GM12878 (cell line): ENCODE data around the gene NR2F2. TPM values are rescaled to one million over a fixed set of nuclear protein-coding genes. Genes with fewer than 3 reads are reported as not detected.

Experiments
- ATAC-seq: fragments of 200-7000 bp; cut with Tn5 transposase; 3 replicates; pipeline ENCODE4 v1.9.1; 2020; ENCODE audit warnings: mild to moderate bottlenecking, moderate library complexity
- BruUV-seq: library from RNA; stranded (reverse); fragments of 400-500 nt; replicated peaks from 2 replicates; lab custom pipeline; 2021; lab: Mats Ljungman, UMichigan
- CTCF ChIA-PET: fragments of 300-600 bp; sonication (Branson Sonifier 250); formaldehyde crosslinking; extraction: SDS; loops from one replicate; lab custom pipeline; 2021; ENCODE audit warnings: inconsistent platforms; lab: Yijun Ruan, JAX
- POLR2A ChIA-PET: fragments of 350-600 bp; formaldehyde crosslinking; extraction: SDS; loops from one replicate; lab custom pipeline; 2021; ENCODE audit warnings: inconsistent platforms; lab: Charles Lee
- RAD21 ChIA-PET: fragments of 300-600 bp; sonication (Branson Sonifier 250); formaldehyde crosslinking; loops from one replicate; lab custom pipeline; 2023; ENCODE audit warnings: antibody characterized with exemption; ENCODE audit not compliant: unreplicated experiment; lab: Charles Lee
- SMC1A ChIA-PET: fragments of 300-600 bp; sonication (Branson Sonifier 250); formaldehyde crosslinking; loops from one replicate; lab custom pipeline; 2023; ENCODE audit not compliant: unreplicated experiment, uncharacterized antibody; lab: Charles Lee
- DNase-seq: peaks from one replicate; pipeline ENCODE4 v3.0.0-alpha.2; 2011; ENCODE audit warnings: low read depth, low spot score
- FAIRE-seq: peaks from 3 replicates; lab custom pipeline; 2011; peaks lifted over from hg19 to GRCh38; lab: Jason Lieb, UNC
- H2AFZ ChIP-seq: 2 replicates; pipeline ENCODE4 v1.6.0; 2011; ENCODE audit warnings: low read depth, low read length, control low read depth; ENCODE audit not compliant: control insufficient read depth
- H3K27ac ChIP-seq: 2 replicates; pipeline ENCODE4 v1.5.1; 2011; ENCODE audit warnings: control low read depth; ENCODE audit not compliant: control insufficient read depth, insufficient read depth
- H3K27me3 ChIP-seq, 2 experiments: replicated peaks in 1 of 2; 2 replicates each; pipeline versions ENCODE4 v1.6.0 to v1.6.1; 2011; ENCODE audit warnings: low read length in 1 of 2; ENCODE audit not compliant: control insufficient read depth in 2 of 2, insufficient read depth in 2 of 2
- H3K36me3 ChIP-seq, 2 experiments: 2 replicates each; pipeline ENCODE4 v1.5.1; 2011; ENCODE audit warnings: low read length in 1 of 2; ENCODE audit not compliant: control insufficient read depth in 2 of 2, insufficient read depth in 2 of 2
- H3K4me1 ChIP-seq: 2 replicates; pipeline ENCODE4 v1.6.1; 2011; ENCODE audit warnings: mild to moderate bottlenecking, low read length, moderate library complexity, mixed read lengths; ENCODE audit not compliant: control insufficient read depth, insufficient read depth
- H3K4me2 ChIP-seq: 2 replicates; pipeline ENCODE4 v1.6.0; 2011; ENCODE audit warnings: control low read depth; ENCODE audit not compliant: control insufficient read depth, insufficient read depth
- H3K4me3 ChIP-seq: fragments of 200-600 bp; sonication (generic); 2 replicates; pipeline ENCODE4 v1.5.1; 2016
- H3K79me2 ChIP-seq: 2 replicates; pipeline ENCODE4 v1.6.0; 2011; ENCODE audit warnings: low read length; ENCODE audit not compliant: control insufficient read depth, insufficient read depth
- H3K9ac ChIP-seq: 2 replicates; pipeline ENCODE4 v1.8.0; 2011; ENCODE audit warnings: low read length, control low read depth, mixed read lengths; ENCODE audit not compliant: control insufficient read depth, insufficient read depth
- H3K9me3 ChIP-seq: replicated peaks from 3 replicates; pipeline ENCODE4 v1.5.1; 2011; ENCODE audit warnings: mild to moderate bottlenecking, low read length; ENCODE audit not compliant: control insufficient read depth, insufficient read depth
- H4K20me1 ChIP-seq: 2 replicates; pipeline ENCODE4 v1.6.0; 2011; ENCODE audit not compliant: control insufficient read depth, insufficient read depth
- BHLHE40 ChIP-seq, 2 experiments: fragments of 450-650 bp in 1 of 2; IDR thresholded peaks; 2 replicates each; pipeline ENCODE4 v1.6.1; 2011 to 2017; ENCODE audit warnings: low read depth in 2 of 2, borderline replicate concordance in 1 of 2, improper control_type of control experiment in 1 of 2, low read length in 1 of 2, mild to moderate bottlenecking in 1 of 2
- DPF2 ChIP-seq: fragments of 450-650 bp; IDR thresholded peaks from 2 replicates; pipeline ENCODE4 v1.6.1; 2017; ENCODE audit warnings: mild to moderate bottlenecking
- FOXM1 ChIP-seq: IDR thresholded peaks from 2 replicates; pipeline ENCODE4 v1.6.1; 2012; ENCODE audit warnings: low read depth, mild to moderate bottlenecking, inconsistent platforms, low read length, moderate library complexity
- NBN ChIP-seq: fragments of 450-650 bp; IDR thresholded peaks from 2 replicates; pipeline ENCODE4 v1.6.1; 2016
- NFYA ChIP-seq: IDR thresholded peaks from 2 replicates; pipeline ENCODE4 v1.6.1; 2011; ENCODE audit warnings: low read depth, mild to moderate bottlenecking, low read length, improper control_type of control experiment, borderline replicate concordance
- POLR2AphosphoS2 ChIP-seq: IDR thresholded peaks from 2 replicates; pipeline ENCODE4 v1.6.1; 2011; ENCODE audit warnings: low read depth, mild to moderate bottlenecking, low read length, improper control_type of control experiment, moderate library complexity
- RBBP5 ChIP-seq: fragments of 200-600 bp; sonication (generic); conservative IDR thresholded peaks from 2 replicates; pipeline ENCODE4 v1.6.1; 2016
- SKIL ChIP-seq: fragments of 450-650 bp; IDR thresholded peaks from 2 replicates; pipeline ENCODE4 v1.6.1; 2017; ENCODE audit warnings: mild to moderate bottlenecking, low read depth, inconsistent platforms; ENCODE audit not compliant: poor library complexity, severe bottlenecking
- SMC3 ChIP-seq: IDR thresholded peaks from 2 replicates; pipeline ENCODE4 v1.6.1; 2011; ENCODE audit warnings: low read length, improper control_type of control experiment, borderline replicate concordance
- TARDBP ChIP-seq: IDR thresholded peaks from 2 replicates; pipeline ENCODE4 v1.6.1; 2016; ENCODE audit warnings: borderline replicate concordance
- ZBED1 ChIP-seq: IDR thresholded peaks from 2 replicates; pipeline ENCODE4 v1.6.1; 2016; ENCODE audit warnings: borderline replicate concordance
- ZNF24 ChIP-seq: fragments of 450-650 bp; IDR thresholded peaks from 2 replicates; pipeline ENCODE4 v1.6.1; 2017; ENCODE audit warnings: antibody characterized with exemption, mild to moderate bottlenecking
- ZNF274 ChIP-seq: IDR thresholded peaks from one replicate; pipeline ENCODE4 v1.8.0; 2011; ENCODE audit not compliant: insufficient read length, insufficient read depth
- WGBS: methylation state at CpG from one replicate; pipeline ENCODE4 v1.1.6; 2016; ENCODE audit warnings: low lambda C conversion rate; ENCODE audit not compliant: insufficient replicate concordance, insufficient coverage; ENCODE audit errors: missing lambda C conversion rate; 5-methylcytosine and 5-hydroxymethylcytosine counted together
- in situ Hi-C: fragments of 300-500 bp; cut with MboI; formaldehyde crosslinking; loops from 9 replicates; pipeline ENCODE4 v1.14.3; 2018; ENCODE audit warnings: mixed read lengths
- intact Hi-C: fragments of 100-400 bp; cut with micrococcal nuclease; formaldehyde crosslinking; loops from one replicate; pipeline ENCODE4 v1.14.2; 2022; ENCODE audit not compliant: unreplicated experiment
- polyA plus RNA-seq, 11 experiments: library from polyadenylated mRNA; depleted of rRNA in 4 of 11; unstranded in 6 of 11; stranded (reverse) in 5 of 11; fragments of >200 nt; fragmentation: Nextera tagmentation in 4 of 11; fragmentation: Illumina TruSeq in 1 of 11; extraction: Ambion mirVana in 4 of 11; extraction: Trizol in 1 of 11; gene quantifications; 1 replicate in 1 of 11; 2 replicates in 10 of 11; pipeline versions ENCODE4 v1.2.1 to v1.2.3, GENCODE V29; 2011 to 2016; ENCODE audit warnings: inconsistent platforms in 2 of 11, missing spikeins in 2 of 11, low read depth in 1 of 11
- total RNA-seq, 4 experiments: library from RNA; depleted of rRNA in 3 of 4; stranded (reverse); fragments of >200 nt in 3 of 4; fragmentation: Illumina TruSeq in 1 of 4; extraction: Trizol in 1 of 4; gene quantifications; 2 replicates each; pipeline versions ENCODE4 v1.2.1 to v1.2.3, GENCODE V29; 2013 to 2021
- TF ChIP-seq, protein P1 (sequence below): fragments of 450-650 bp; IDR thresholded peaks from 2 replicates; pipeline ENCODE4 v1.6.1; 2016; ENCODE audit warnings: mild to moderate bottlenecking
- TF ChIP-seq, protein P2 (sequence below): fragments of 450-650 bp; formaldehyde crosslinking; IDR thresholded peaks from 2 replicates; pipeline ENCODE4 v1.4.0; 2022; ENCODE audit warnings: mild to moderate bottlenecking, moderate library complexity

The NR2F2 gene
- total and polyA plus RNA-seq, 10 of the 15 experiments (the other 5 are each of a cell fraction or from before 2014, with no cell fraction given): 1.1 to 10.1 (median 3.2) TPM

DNA sequence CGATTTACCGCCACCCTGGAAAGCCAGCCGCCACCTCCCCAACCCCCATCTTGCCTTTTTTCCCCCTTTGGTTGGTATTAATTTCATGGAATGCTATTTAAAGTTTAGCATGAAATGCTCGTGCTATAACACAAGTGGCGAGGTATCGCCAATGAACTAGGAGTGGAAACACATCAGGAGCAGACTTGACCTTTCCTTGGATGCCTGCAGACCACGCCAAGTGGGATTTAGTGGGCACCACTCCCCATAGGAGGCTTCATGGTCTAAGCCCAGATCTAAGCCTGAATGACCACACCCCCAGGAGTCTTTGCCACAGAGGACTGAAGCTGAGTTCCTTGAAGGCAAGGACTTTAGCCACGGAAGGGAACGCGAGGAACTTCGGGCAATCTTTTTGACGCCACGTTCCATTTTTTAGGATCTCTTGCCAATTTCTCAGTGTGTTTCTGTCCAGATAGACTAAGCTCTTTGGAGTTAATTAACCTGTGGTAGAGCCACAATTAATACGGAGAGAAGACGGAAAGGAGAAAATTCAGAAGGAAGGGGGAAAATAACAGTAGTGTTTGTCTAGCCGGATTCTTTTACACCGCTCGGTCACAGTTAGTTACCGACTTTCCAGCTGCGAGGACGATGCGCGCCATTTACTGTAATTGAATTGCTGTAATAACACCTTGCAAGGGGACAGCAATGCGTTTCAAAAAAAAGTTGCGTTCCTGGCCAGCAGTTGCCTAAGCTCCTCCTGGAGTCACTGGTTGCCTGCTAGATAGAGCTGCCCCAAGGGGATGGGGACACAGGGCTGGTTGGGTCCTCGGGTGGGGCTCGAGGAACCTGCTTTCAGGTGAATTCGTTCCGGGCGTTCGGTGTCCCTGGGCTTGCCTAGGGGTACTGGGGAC lies 37.1 kb downstream of the NR2F2 start:
- no peaks in the 10 kb centered on the region for H3K79me2 ChIP-seq
- 23% methylated on average over 31 of the region's 31 CpGs for WGBS
- H3K9ac ChIP-seq: no peak overlapping the region
- H3K27ac ChIP-seq: no peak overlapping the region
- H2AFZ ChIP-seq: no peak overlapping the region
- H3K9me3 ChIP-seq: no peaks in the 10 kb centered on the region; the same call in 2 of the 3 replicates
- intact Hi-C loops (no loop called here), in situ Hi-C loops (no loop called here)
- H3K4me1 ChIP-seq: no peaks in the 10 kb centered on the region
- H3K4me2 ChIP-seq: no peak overlapping the region
- no peak overlapping the region for H3K4me3 ChIP-seq
- no peak for DNase-seq
- peaks cover 14 to 18% of the 10 kb centered on the region in 2 experiments; a peak in 3 of 4 replicates for H3K27me3 ChIP-seq
- ChIA-PET SMC1A (interaction anchor here (1.0 kb wide), 1 partner anchor 40 kb away, joined by 3 read pairs; no protein-coding TSS in a partner anchor), CTCF (interaction anchor here (2.1 kb wide), 1 partner anchor 11 kb away, joined by 4 read pairs; no protein-coding TSS in a partner anchor), RAD21 (no interaction called here), POLR2A (no interaction called here)
- no peak for ATAC-seq
- no peak for FAIRE-seq
- H4K20me1 ChIP-seq: no peaks in the 10 kb centered on the region
- TF ChIP-seq TARDBP (no peak), FOXM1 (no peak), ZNF24 (no peak), NFYA (no peak), ZNF274 (no peak), DPF2 (no peak), ZBED1 (no peak), NBN (no peak), BHLHE40 (IDR thresholded peaks at IDR 0.05; ENCODE audit: borderline replicate concordance in 1 of 2, low read depth in 2 of 2, low read length in 1 of 2) (no peak), SMC3 (no peak), RBBP5 (no peak), POLR2AphosphoS2 (no peak), SKIL (no peak)
- TF ChIP-seq, protein P1, sequence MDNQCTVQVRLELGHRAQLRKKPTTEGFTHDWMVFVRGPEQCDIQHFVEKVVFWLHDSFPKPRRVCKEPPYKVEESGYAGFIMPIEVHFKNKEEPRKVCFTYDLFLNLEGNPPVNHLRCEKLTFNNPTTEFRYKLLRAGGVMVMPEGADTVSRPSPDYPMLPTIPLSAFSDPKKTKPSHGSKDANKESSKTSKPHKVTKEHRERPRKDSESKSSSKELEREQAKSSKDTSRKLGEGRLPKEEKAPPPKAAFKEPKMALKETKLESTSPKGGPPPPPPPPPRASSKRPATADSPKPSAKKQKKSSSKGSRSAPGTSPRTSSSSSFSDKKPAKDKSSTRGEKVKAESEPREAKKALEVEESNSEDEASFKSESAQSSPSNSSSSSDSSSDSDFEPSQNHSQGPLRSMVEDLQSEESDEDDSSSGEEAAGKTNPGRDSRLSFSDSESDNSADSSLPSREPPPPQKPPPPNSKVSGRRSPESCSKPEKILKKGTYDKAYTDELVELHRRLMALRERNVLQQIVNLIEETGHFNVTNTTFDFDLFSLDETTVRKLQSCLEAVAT: no peak
- TF ChIP-seq, protein P2, sequence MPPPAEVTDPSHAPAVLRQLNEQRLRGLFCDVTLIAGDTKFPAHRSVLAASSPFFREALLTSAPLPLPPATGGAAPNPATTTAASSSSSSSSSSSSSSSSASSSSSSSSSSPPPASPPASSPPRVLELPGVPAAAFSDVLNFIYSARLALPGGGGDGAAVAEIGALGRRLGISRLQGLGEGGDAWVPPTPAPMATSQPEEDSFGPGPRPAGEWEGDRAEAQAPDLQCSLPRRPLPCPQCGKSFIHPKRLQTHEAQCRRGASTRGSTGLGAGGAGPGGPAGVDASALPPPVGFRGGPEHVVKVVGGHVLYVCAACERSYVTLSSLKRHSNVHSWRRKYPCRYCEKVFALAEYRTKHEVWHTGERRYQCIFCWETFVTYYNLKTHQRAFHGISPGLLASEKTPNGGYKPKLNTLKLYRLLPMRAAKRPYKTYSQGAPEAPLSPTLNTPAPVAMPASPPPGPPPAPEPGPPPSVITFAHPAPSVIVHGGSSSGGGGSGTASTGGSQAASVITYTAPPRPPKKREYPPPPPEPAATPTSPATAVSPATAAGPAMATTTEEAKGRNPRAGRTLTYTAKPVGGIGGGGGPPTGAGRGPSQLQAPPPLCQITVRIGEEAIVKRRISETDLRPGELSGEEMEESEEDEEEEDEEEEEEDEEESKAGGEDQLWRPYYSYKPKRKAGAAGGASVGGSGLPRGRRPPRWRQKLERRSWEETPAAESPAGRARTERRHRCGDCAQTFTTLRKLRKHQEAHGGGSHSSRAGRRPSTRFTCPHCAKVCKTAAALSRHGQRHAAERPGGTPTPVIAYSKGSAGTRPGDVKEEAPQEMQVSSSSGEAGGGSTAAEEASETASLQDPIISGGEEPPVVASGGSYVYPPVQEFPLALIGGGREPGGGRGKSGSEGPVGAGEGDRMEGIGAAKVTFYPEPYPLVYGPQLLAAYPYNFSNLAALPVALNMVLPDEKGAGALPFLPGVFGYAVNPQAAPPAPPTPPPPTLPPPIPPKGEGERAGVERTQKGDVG (CRISPR knock-in tag): no peak
- BruUV-seq: no TSS peak
- no peaks in the 10 kb centered on the region for H3K36me3 ChIP-seq
